Mammary epithelial cell (primary cell): ENCODE data around the gene SORCS2.

Experiments
- CTCF ChIP-seq, 2 donors: IDR thresholded peaks in 1 of 2; conservative IDR thresholded peaks in 1 of 2; 2 replicates each; pipeline ENCODE4 v1.5.1; 2011 to 2012; ENCODE audit warnings: inconsistent platforms in 2 of 2, low read length in 2 of 2, mild to moderate bottlenecking in 2 of 2, control low read depth in 1 of 2, low read depth in 1 of 2; ENCODE audit not compliant: insufficient read depth in 1 of 2; ENCODE audit errors: extremely low read depth in 1 of 2
- EZH2 ChIP-seq: IDR thresholded peaks from 2 replicates; pipeline ENCODE4 v1.6.1; 2012; ENCODE audit warnings: low read length, inconsistent platforms, borderline replicate concordance

- TF ChIP-seq CTCF (conservative IDR thresholded peaks at IDR 0.05 in 1 of 2, IDR thresholded peaks at IDR 0.05 in 1 of 2; ENCODE audit: extremely low read depth in 1 of 2, insufficient read depth in 1 of 2, low read depth in 1 of 2, low read length in 2 of 2) (no peak), EZH2 (no peak)
Measured at GRCh38 chr4:7310451-7310850, 118.1 kb downstream of the SORCS2 start.
